Activated B cell treated with CpG ODN at 0.5 μM for 24 hours (primary cell): ENCODE measurements around the gene SLC26A4. TPM values are rescaled to one million over a fixed set of nuclear protein-coding genes. Genes with fewer than 3 reads are reported as not detected.

Experiments
- ATAC-seq: fragments of 200-7000 bp; cut with Tn5 transposase; one replicate; pipeline ENCODE4 v1.10.0; 2021; ENCODE audit warnings: low read depth, mild to moderate bottlenecking, moderate library complexity
- CTCF ChIA-PET: fragments of 350-600 bp; sonication (Branson Sonifier 250); formaldehyde crosslinking; loops from one replicate; lab custom pipeline; 2021; ENCODE audit warnings: antibody characterized with exemption; lab: Charles Lee
- POLR2A ChIA-PET: fragments of 350-600 bp; sonication (Branson Sonifier 250); formaldehyde crosslinking; loops from one replicate; lab custom pipeline; 2021; ENCODE audit warnings: antibody characterized with exemption; lab: Charles Lee
- DNase-seq: peaks from one replicate; pipeline ENCODE4 v3.0.0; 2022
- H3K27ac Mint-ChIP-seq: one replicate; pipeline ENCODE4 v1.8.0; 2020; ENCODE audit warnings: mixed read lengths
- H3K27me3 Mint-ChIP-seq: one replicate; pipeline ENCODE4 v1.8.0; 2021; ENCODE audit warnings: mixed read lengths
- H3K36me3 Mint-ChIP-seq: one replicate; pipeline ENCODE4 v1.8.0; 2021; ENCODE audit warnings: low read depth, mixed read lengths
- H3K4me1 Mint-ChIP-seq: one replicate; pipeline ENCODE4 v1.8.0; 2021; ENCODE audit warnings: mixed read lengths
- H3K4me3 Mint-ChIP-seq: one replicate; pipeline ENCODE4 v1.8.0; 2020; ENCODE audit warnings: mild to moderate bottlenecking, mixed read lengths
- H3K9me3 Mint-ChIP-seq: one replicate; pipeline ENCODE4 v1.8.0; 2020; ENCODE audit warnings: mixed read lengths
- intact Hi-C: fragments of 100-400 bp; cut with micrococcal nuclease; formaldehyde crosslinking; loops from one replicate; pipeline ENCODE4 v1.15.1; 2024
- total RNA-seq: library from RNA; stranded (reverse); gene quantifications from 2 replicates; pipeline ENCODE4 v1.2.3, GENCODE V29; 2022
- TF ChIP-seq, protein P1 (sequence below): fragments of 200-600 bp; IDR thresholded peaks from one replicate; pipeline ENCODE4 v1.8.0; 2022; ENCODE audit warnings: antibody characterized with exemption, mild to moderate bottlenecking

The SLC26A4 gene
- total RNA-seq, 1 donor from 2014 or later, result 0.13 TPM

DNA sequence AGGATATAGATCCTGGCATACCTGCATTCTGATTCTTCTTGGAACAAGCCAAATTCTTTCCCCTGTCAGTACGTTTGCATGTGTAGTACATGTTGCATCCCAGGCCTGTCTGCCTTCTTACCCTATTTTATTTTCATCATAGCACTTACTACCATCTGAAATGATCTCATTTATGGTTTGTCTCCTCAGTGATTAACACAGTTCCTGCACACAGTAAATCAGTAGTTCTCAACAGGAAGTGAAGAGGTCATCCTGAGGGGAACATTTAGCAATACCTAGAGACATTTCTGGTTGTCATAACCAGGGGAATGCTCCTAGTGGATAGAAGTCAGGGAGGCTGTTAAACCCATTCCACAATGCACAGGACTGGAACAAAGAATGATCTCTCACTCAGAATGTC is 38.2 kb upstream of the SLC26A4 start:
- no peak for ATAC-seq
- CTCF ChIA-PET, result no interaction called here
- Mint-ChIP-seq H3K27ac (no peak overlapping the region), H3K36me3 (peaks cover 5% of the 10 kb centered on the region), H3K9me3 (peaks cover 3% of the 10 kb centered on the region), H3K4me3 (no peak overlapping the region), H3K4me1 (no peaks in the 10 kb centered on the region), H3K27me3 (no peaks in the 10 kb centered on the region)
- intact Hi-C loops, result no loop called here
- TF ChIP-seq, protein P1, sequence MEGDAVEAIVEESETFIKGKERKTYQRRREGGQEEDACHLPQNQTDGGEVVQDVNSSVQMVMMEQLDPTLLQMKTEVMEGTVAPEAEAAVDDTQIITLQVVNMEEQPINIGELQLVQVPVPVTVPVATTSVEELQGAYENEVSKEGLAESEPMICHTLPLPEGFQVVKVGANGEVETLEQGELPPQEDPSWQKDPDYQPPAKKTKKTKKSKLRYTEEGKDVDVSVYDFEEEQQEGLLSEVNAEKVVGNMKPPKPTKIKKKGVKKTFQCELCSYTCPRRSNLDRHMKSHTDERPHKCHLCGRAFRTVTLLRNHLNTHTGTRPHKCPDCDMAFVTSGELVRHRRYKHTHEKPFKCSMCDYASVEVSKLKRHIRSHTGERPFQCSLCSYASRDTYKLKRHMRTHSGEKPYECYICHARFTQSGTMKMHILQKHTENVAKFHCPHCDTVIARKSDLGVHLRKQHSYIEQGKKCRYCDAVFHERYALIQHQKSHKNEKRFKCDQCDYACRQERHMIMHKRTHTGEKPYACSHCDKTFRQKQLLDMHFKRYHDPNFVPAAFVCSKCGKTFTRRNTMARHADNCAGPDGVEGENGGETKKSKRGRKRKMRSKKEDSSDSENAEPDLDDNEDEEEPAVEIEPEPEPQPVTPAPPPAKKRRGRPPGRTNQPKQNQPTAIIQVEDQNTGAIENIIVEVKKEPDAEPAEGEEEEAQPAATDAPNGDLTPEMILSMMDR, result no peak
- POLR2A ChIA-PET, result no interaction called here
- DNase-seq, result no peak

DNA sequence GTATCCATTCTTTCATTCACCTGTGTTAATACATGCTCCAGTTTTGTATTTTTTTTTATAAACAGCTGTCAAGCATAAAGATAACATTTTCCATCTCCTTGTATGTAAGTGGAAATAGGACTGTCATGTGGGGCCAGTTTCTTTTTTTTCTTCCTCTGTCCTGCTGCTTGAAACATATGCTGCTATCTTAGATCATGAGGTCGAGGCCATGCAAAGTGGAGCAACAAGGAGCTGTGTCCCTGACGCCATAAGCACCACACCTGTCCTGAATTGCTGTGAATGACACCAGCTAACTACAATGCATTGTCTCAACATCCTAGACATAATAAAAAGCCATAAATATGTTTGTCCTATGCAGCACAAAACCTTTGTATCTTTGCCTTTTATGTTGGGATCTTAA is 37.7 kb upstream of the SLC26A4 start:
- ChIA-PET POLR2A (no interaction called here), CTCF (no interaction called here)
- H3K4me3 Mint-ChIP-seq, result no peak overlapping the region
- peaks cover 3% of the 10 kb centered on the region for H3K4me1 Mint-ChIP-seq
- H3K9me3 Mint-ChIP-seq, result peaks cover 3% of the 10 kb centered on the region
- H3K27ac Mint-ChIP-seq, result no peak overlapping the region
- ATAC-seq (no peak), DNase-seq (no peak)
- H3K27me3 Mint-ChIP-seq, result no peaks in the 10 kb centered on the region
- peaks cover 5% of the 10 kb centered on the region for H3K36me3 Mint-ChIP-seq
- TF ChIP-seq, protein P1, result no peak
- intact Hi-C loops, result no loop called here

- Mint-ChIP-seq H3K27me3 (no peaks in the 10 kb centered on the region), H3K9me3 (peaks cover 3% of the 10 kb centered on the region), H3K36me3 (no peaks in the 10 kb centered on the region), H3K4me3 (no peak overlapping the region), H3K4me1 (peaks cover 23% of the 10 kb centered on the region), H3K27ac (no peak overlapping the region)
- ChIA-PET CTCF (no interaction called here), POLR2A (no interaction called here)
- TF ChIP-seq, protein P1, result no peak
- ATAC-seq, result no peak
- no peak for DNase-seq
- intact Hi-C loops, result loop anchor here (5.0 kb wide), 1 partner anchor 35 kb away; the partner anchor contains the start of gene SLC26A4
Measured at GRCh38 chr7:107627002-107627401, 33.6 kb upstream of the SLC26A4 start.

- no peaks in the 10 kb centered on the region for H3K36me3 Mint-ChIP-seq
- POLR2A ChIA-PET, result interaction anchor here (1.0 kb wide), 1 partner anchor 10 kb away, joined by 3 read pairs; no protein-coding TSS in a partner anchor
- no peak for DNase-seq
- intact Hi-C loops, result loop anchor here (1.0 to 5.0 kb wide), 2 partner anchors 10 to 34 kb away; partner anchors contain the start of gene SLC26A4
- CTCF ChIA-PET, result no interaction called here
- peak overlapping the region; percentile 24 for H3K4me3 Mint-ChIP-seq
- no peaks in the 10 kb centered on the region for H3K27me3 Mint-ChIP-seq
- peaks cover 35% of the 10 kb centered on the region for H3K4me1 Mint-ChIP-seq
- TF ChIP-seq, protein P1, result no peak
- peaks cover 3% of the 10 kb centered on the region for H3K9me3 Mint-ChIP-seq
- H3K27ac Mint-ChIP-seq, result peak overlapping the region; percentile 50
- ATAC-seq, result peak; percentile 90
Measured at GRCh38 chr7:107628461-107629064, 32.1 kb upstream of the SLC26A4 start.

DNA sequence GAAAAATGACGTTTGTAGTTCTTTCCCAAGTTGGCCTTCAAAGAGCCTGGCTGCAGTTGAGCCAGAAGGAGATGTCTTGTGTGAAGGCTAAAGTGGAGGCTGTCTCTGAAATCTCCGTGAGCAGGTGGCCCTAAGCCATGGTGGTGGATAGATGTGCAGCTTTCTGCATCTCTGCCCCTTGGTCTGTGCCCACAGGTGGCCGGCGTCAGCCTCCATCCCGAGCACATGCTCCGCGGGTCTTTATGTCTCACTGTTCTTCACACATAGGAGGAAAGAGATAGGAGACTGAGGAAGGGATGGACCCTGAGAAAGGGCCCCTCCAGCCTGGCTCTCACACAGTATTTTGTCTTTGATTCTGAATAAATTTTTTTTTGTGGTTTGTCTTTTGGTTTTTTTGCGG is 30.3 kb upstream of the SLC26A4 start:
- no peak overlapping the region for H3K4me3 Mint-ChIP-seq
- ATAC-seq (no peak), DNase-seq (no peak)
- H3K27me3 Mint-ChIP-seq, result no peaks in the 10 kb centered on the region
- H3K9me3 Mint-ChIP-seq, result peaks cover 5% of the 10 kb centered on the region
- CTCF ChIA-PET, result no interaction called here
- intact Hi-C loops, result loop anchor here (10.0 kb wide), 1 partner anchor 1556 kb away; no protein-coding TSS in a partner anchor
- H3K36me3 Mint-ChIP-seq, result no peaks in the 10 kb centered on the region
- H3K27ac Mint-ChIP-seq, result no peak overlapping the region
- POLR2A ChIA-PET, result no interaction called here
- TF ChIP-seq, protein P1, result no peak
- H3K4me1 Mint-ChIP-seq, result peaks cover 53% of the 10 kb centered on the region
